ENCODE results near the gene EFR3B.

The EFR3B gene

GRCh38 chr2:25141120-25141519, 99.2 kb downstream of the EFR3B start:
- no peak overlapping the region for H3K4me2 ChIP-seq (ENCODE audit: low read depth, low read length, poor library complexity, severe bottlenecking)

GRCh38 chr2:25145803-25146202, 103.9 kb downstream of the EFR3B start:
- H3K79me2 ChIP-seq (ENCODE audit: insufficient read depth, low read length): no peaks in the 10 kb centered on the region
- H3K9me3 ChIP-seq (ENCODE audit: insufficient read depth, low read length): no peaks in the 10 kb centered on the region
- H3K36me3 ChIP-seq (ENCODE audit: low read length): no peaks in the 10 kb centered on the region
- H3K27me3 ChIP-seq (ENCODE audit: low read length): no peaks in the 10 kb centered on the region
- no peak for TF ChIP-seq CTCF (IDR thresholded peaks at IDR 0.05; ENCODE audit: insufficient read depth, low read length, poor library complexity, severe bottlenecking)
- TF ChIP-seq EZH2phosphoT487 (conservative IDR thresholded peaks at IDR 0.05; ENCODE audit: low read length): no peak
- H3K9me2 ChIP-seq (replicated peaks; ENCODE audit: insufficient read depth, low read length): no peaks in the 10 kb centered on the region
- H3K4me3 ChIP-seq (ENCODE audit: insufficient read depth, low read length, poor library complexity, severe bottlenecking): no peak overlapping the region
- no peak overlapping the region for H3K4me2 ChIP-seq (ENCODE audit: low read depth, low read length, poor library complexity, severe bottlenecking)
- H3K9ac ChIP-seq (ENCODE audit: low read length): no peak overlapping the region
- no peak overlapping the region for H2AFZ ChIP-seq (ENCODE audit: low read depth, low read length, severe bottlenecking)
- no peaks in the 10 kb centered on the region for H4K20me1 ChIP-seq (ENCODE audit: low read depth, low read length)
- H3K27ac ChIP-seq (ENCODE audit: low read depth, low read length): no peak overlapping the region
- H3F3A ChIP-seq (ENCODE audit: insufficient read depth): no peaks in the 10 kb centered on the region

More at GRCh38 chr2:25141120-25141519, 99.2 kb downstream of the EFR3B start:
- Histone ChIP-seq H3K9me2 (replicated peaks; ENCODE audit: insufficient read depth, low read length) (no peaks in the 10 kb centered on the region), H3K27me3 (ENCODE audit: low read length) (no peaks in the 10 kb centered on the region), H4K20me1 (ENCODE audit: low read depth, low read length) (no peaks in the 10 kb centered on the region), H3K9ac (ENCODE audit: low read length) (no peak overlapping the region), H3K79me2 (ENCODE audit: insufficient read depth, low read length) (no peaks in the 10 kb centered on the region), H3K4me3 (ENCODE audit: insufficient read depth, low read length, poor library complexity, severe bottlenecking) (no peak overlapping the region), H3K9me3 (ENCODE audit: insufficient read depth, low read length) (no peaks in the 10 kb centered on the region), H3K27ac (ENCODE audit: low read depth, low read length) (no peak overlapping the region), H2AFZ (ENCODE audit: low read depth, low read length, severe bottlenecking) (no peak overlapping the region), H3K36me3 (ENCODE audit: low read length) (no peaks in the 10 kb centered on the region), H3F3A (ENCODE audit: insufficient read depth) (no peaks in the 10 kb centered on the region)
- TF ChIP-seq CTCF (IDR thresholded peaks at IDR 0.05; ENCODE audit: insufficient read depth, low read length, poor library complexity, severe bottlenecking) (no peak), EZH2phosphoT487 (conservative IDR thresholded peaks at IDR 0.05; ENCODE audit: low read length) (no peak)

GRCh38 chr2:25146896-25147295, 105.0 kb downstream of the EFR3B start:
- no peaks in the 10 kb centered on the region for H3K79me2 ChIP-seq (ENCODE audit: insufficient read depth, low read length)
- H3K27me3 ChIP-seq (ENCODE audit: low read length): no peaks in the 10 kb centered on the region
- H3K9me2 ChIP-seq (replicated peaks; ENCODE audit: insufficient read depth, low read length): no peaks in the 10 kb centered on the region
- H3K36me3 ChIP-seq (ENCODE audit: low read length): no peaks in the 10 kb centered on the region
- TF ChIP-seq EZH2phosphoT487 (conservative IDR thresholded peaks at IDR 0.05; ENCODE audit: low read length) (no peak), CTCF (IDR thresholded peaks at IDR 0.05; ENCODE audit: insufficient read depth, low read length, poor library complexity, severe bottlenecking) (no peak)
- no peak overlapping the region for H2AFZ ChIP-seq (ENCODE audit: low read depth, low read length, severe bottlenecking)
- H3K4me2 ChIP-seq (ENCODE audit: low read depth, low read length, poor library complexity, severe bottlenecking): no peak overlapping the region
- H3K9me3 ChIP-seq (ENCODE audit: insufficient read depth, low read length): no peaks in the 10 kb centered on the region
- H3F3A ChIP-seq (ENCODE audit: insufficient read depth): no peaks in the 10 kb centered on the region
- no peak overlapping the region for H3K9ac ChIP-seq (ENCODE audit: low read length)
- no peaks in the 10 kb centered on the region for H4K20me1 ChIP-seq (ENCODE audit: low read depth, low read length)
- H3K27ac ChIP-seq (ENCODE audit: low read depth, low read length): no peak overlapping the region
- no peak overlapping the region for H3K4me3 ChIP-seq (ENCODE audit: insufficient read depth, low read length, poor library complexity, severe bottlenecking)
